Stimulated activated CD4-positive, alpha-beta T cell treated with anti-CD3 and anti-CD28 coated beads, Interleukin-1b, Interleukin-23, amount 100 ng/mL, for 1 hour (primary cell): ENCODE measurements around the gene ISM1.

Experiments used
- DNase-seq, 2 donors: peaks; one replicate each; pipeline ENCODE4 v3.0.0-alpha.2; 2020; ENCODE audit warnings: low read depth in 2 of 2

ISM1 gene

GRCh38 chr20:13220904-13221297 lies at the start of gene ISM1:
ISM1 (plus strand) TSS chr20:13221274; CDS start chr20:13221777, 503 bp downstream.
- DNase-seq, result no peak

- no peak for DNase-seq
Measured at GRCh38 chr20:13173201-13173600, 47.9 kb upstream of the ISM1 start.

- DNase-seq, result no peak
Measured at GRCh38 chr20:13174402-13174801, 46.7 kb upstream of the ISM1 start.

- DNase-seq, result no peak
Measured at GRCh38 chr20:13180986-13181889, 39.8 kb upstream of the ISM1 start.

GRCh38 chr20:13183005-13183404 lies 38.1 kb upstream of the ISM1 start:
- no peak for DNase-seq

DNA sequence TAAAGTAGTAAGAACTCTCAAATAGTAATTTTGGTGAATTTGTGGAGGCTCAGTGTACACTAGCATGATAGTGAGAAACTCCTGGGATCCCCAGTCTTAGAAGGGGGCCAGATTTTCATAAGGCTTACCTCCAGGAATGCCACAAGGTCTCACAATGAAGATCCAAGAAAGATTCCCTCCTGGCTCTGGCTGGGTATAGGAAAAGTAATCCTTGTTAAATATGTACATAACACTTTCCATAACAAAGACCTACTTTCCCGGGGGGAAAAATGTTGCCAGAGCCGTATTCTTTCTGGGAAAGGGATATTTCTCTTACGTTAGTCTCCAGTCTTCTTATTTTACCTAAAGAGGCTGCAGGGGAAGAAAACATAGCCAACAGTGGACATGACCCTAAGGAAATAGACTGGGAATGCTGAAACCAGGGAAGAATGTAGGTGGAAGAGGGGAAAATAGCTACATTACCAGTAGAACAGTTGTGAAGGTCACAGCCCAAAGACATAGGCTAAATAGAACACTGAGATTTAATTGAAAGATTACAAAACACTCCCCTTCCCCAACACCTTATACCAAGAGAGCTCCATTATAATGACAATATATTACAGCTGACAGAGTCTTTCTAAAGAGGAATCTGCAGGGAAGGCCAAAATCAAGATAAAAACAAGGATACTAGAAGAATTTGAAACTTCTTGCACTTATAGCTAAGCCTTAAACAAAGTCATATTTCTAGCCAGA lies 34.9 kb upstream of the ISM1 start:
- DNase-seq, result no peak

- no peak for DNase-seq
Measured at GRCh38 chr20:13187899-13188298, 33.2 kb upstream of the ISM1 start.

GRCh38 chr20:13199279-13199678 lies 21.8 kb upstream of the ISM1 start:
- DNase-seq, result no peak

GRCh38 chr20:13200767-13201500 lies 20.1 kb upstream of the ISM1 start:
- no peak for DNase-seq

DNA sequence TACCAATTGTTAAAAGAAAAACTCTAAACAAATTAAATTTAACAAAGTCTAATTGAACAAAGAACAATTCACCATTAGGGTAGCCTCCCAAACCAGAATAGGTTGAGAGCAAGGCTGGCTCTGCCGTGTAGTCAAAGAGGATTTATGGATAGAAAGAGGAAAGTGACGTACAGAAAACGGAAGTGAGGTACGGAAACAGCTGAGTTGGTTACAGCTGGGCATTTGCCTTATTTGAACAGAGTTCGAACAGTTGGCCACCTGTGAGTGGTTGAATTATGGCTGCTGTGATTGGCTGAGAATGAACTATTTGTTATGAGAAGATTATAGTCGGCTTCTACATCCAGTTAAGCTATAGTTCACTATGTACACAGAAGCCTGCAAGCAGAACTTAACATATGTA lies 18.5 kb upstream of the ISM1 start:
- DNase-seq, result no peak

DNA sequence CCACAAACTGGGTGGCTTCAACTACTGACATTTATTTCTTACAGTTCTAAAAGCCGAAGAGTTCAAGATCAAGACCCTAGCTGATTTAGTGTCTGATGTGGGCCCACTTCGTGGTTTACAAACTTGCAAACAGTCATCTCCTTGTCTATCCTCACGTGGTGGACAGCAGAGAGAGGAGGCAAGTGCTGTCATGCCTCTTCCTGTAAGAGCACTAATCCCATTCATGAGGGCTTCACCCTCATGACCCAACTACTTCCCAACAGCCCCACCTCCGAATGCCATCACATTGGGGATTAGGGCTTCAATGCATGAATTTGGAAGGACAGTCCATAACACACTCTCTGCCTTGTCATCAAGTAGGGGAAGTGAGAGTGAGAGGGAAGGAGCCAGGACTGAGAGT lies 15.6 kb upstream of the ISM1 start:
- no peak for DNase-seq

DNA sequence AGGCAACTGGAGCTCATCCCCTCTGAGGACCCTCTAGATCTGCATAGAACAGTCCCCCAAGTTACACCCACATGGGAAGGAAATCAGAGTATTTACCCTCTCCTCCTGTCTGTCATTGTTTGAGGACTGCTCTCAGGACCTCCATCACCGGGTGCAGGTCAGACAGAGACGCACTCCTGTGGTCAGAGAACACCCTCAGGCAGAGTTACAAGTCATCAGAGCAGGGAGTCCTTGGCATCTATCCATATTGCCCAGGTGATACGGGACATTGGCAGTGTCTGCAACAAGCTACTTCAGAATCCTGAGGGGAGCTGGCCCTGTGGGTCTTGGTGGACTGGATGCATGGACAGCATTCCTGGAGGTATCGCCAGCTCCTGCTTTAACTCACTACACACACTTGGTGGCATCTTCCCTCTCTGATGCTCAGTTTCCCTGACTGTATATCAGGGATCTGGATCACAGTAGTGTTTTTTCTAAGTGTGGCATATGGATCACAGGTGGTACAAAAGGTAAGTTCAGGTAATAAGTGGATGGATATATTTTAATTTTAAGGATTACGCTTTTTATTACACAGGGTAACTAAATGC lies 15.1 kb upstream of the ISM1 start:
- no peak for DNase-seq

DNA sequence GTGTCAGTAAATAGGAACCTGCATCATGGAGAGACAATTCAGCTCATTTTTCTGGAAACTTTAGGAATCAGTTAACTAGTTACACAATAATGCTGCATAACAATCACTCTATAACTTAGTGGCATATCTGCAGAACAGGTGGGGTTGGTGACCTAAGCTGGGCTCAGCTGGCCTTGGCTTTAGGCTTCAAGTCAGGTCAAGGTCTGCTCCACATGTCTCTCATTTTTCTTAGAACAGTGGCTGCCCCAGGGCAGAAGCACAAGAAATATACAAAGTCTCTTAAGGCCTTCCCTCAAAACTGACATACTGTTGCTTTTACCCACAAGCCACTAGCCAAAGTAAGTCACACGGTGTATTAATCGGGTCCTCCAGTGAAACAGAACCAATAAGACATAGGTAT lies 14.1 kb upstream of the ISM1 start:
- no peak for DNase-seq

- DNase-seq, result no peak
Measured at GRCh38 chr20:13211956-13212618, 9.0 kb upstream of the ISM1 start.

DNA sequence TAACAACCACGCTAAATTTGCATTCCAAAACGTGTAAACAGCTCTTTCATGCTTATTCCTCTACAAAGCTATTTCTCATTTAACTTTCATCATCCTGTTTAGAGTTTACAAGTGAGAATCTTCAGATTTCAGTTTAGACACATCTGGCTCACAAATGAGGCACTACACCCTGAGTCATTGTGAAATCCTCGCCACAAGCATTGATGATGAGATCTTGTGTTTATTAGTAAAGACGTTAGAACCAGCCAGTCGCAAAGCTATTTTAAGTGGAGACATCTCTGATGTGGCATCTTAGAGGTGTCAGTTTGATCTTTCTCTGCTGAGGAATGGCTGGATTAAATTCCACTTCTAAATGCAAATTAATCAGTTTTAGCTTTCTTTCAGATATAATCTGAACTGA lies 8.3 kb upstream of the ISM1 start:
- no peak for DNase-seq

- DNase-seq, result no peak
Measured at GRCh38 chr20:13213335-13213734, 7.7 kb upstream of the ISM1 start.

DNA sequence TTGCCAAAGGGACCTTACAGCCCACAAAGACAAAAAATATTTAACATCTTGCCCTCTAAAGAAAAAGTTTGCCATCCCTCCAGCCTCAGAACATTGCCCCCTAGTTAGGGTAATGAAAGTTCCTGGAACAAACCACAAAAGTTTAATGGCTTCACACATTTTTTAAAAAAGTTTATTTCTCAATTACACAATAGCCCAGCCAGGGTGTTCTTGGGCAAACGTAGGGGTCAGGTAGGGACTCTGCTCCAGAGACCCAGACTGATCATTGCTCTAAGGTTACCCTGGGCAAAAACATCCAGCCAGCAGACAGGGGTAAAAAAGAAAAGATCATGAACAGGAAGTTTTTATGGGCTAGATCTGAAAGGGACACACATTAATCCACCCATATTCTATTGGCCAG lies 4.5 kb upstream of the ISM1 start:
- no peak for DNase-seq

DNA sequence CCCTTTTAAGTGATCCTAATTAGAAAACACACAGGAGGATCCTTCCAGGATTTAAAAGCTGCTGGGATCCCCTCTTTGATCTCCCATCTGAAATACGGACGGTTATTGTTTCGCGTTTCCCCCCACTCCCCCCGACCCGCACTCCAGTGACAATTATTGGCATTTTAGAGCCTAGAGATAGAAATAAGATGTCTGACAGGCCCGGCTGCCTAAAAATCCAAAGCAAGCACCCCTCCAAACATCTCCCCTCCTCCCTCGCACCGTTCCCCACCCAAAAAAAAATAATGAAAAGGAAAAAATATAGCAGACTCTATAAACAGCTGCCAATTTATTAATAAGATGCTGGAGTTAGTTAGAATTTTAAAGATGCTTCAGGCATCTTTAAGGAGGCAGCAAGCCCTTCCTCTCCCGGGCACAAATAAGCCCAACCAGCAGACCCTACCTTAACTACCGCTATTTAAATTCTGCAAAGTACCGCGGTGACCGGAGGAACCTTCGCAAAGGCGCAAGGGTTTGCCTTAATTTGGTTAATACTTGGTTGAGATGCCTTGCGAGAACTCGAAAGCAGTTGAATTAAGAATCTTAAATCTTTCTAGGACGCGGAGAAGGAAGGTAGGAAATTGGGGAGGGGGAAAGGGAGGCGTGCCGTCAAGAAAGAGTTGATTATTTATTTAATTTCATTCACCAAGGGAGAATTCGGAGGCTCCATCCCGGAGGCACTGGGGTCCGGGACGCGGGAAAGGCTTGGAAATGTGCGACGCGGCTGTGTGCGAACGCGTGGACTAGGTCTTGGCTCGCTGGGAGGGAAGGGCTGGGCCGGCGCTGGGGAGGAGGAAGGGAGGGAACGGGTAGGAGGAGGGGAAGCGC lies 1.5 kb upstream of the ISM1 start:
- DNase-seq, result no peak

DNA sequence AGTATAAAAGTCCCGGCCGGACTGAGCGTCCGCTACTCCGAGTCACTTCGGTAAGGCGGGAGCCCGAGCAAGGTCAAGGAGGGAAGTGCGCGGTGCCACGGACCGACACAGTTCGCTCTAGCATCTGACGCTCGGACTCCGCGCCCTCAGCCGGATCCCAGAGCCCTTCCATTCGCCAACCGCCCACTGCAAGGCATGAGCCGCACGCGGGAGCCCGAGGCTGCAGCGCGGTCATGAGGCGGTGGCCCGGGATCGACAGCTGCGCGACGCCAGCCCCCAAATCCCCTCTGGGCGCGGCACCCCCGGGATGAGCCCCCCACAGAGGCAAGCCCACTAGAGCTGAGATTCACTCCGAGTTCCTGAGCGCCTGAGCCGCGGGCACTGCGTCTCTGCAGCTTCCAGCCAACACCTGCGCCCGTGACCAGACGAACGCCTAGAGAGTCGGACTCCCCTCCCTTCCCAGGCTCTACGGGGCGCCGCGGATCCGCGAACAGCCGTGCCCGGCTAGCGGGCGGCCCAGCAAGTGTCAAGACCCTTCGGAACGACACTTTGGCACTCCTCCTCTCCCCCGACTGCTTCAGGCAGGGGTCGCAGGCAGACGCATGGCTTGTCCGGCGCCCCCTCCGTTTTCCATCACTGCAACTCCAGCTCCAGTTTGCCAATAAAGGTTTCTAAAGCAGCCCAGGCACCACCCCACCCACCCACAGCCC lies 725 bp upstream of the ISM1 start:
- no peak for DNase-seq

GRCh38 chr20:13221313-13221672 lies 219 bp downstream of the ISM1 start:
- no peak for DNase-seq
